CD14-positive monocyte (primary cell): Measurements from ENCODE around the gene B3GNT4. TPM values are rescaled to one million over a fixed set of nuclear protein-coding genes. Genes with fewer than 3 reads are reported as not detected.

Experiments used
- DNase-seq, 3 donors: peaks; one replicate each; pipeline ENCODE4 v3.0.0-alpha.2; 2011 to 2022
- H2AFZ ChIP-seq: 2 replicates; pipeline ENCODE4 v1.6.0; 2012; ENCODE audit warnings: mild to moderate bottlenecking, low read depth, low read length, inconsistent platforms; ENCODE audit not compliant: insufficient read depth, poor library complexity, severe bottlenecking
- H3K27ac ChIP-seq, 2 donors: 1 replicate in 1 of 2; 2 replicates in 1 of 2; pipeline ENCODE4 v1.5.1; 2012 to 2013; ENCODE audit warnings: low read length in 2 of 2, control low read depth in 1 of 2, inconsistent platforms in 1 of 2, low read depth in 1 of 2, mild to moderate bottlenecking in 1 of 2
- H3K27me3 ChIP-seq, 2 donors: one replicate each; pipeline versions ENCODE4 v1.6.0 to v1.6.1; 2011 to 2013; ENCODE audit warnings: low read length in 2 of 2; ENCODE audit not compliant: control insufficient read depth in 2 of 2, insufficient read depth in 2 of 2
- H3K36me3 ChIP-seq, 2 donors: replicated peaks in 1 of 2; 1 replicate in 1 of 2; 2 replicates in 1 of 2; pipeline versions ENCODE4 v1.5.1 to v1.6.1; 2012 to 2013; ENCODE audit warnings: low read length in 2 of 2, control low read depth in 1 of 2, inconsistent platforms in 1 of 2, mild to moderate bottlenecking in 1 of 2; ENCODE audit not compliant: insufficient read depth in 2 of 2, control insufficient read depth in 1 of 2
- H3K4me1 ChIP-seq, 2 donors: 1 replicate in 1 of 2; 2 replicates in 1 of 2; pipeline versions ENCODE4 v1.5.1 to v1.6.1; 2012 to 2013; ENCODE audit warnings: low read length in 2 of 2, control low read depth in 1 of 2, inconsistent platforms in 1 of 2, mild to moderate bottlenecking in 1 of 2, moderate library complexity in 1 of 2; ENCODE audit not compliant: insufficient read depth in 2 of 2, control insufficient read depth in 1 of 2
- H3K4me2 ChIP-seq: replicated peaks from 2 replicates; pipeline ENCODE3; 2012; ENCODE audit warnings: low read length, moderate library complexity, mild to moderate bottlenecking; ENCODE audit not compliant: poor library complexity, severe bottlenecking; ENCODE audit errors: extremely low read depth
- H3K4me3 ChIP-seq, 3 experiments: fragments of 200-600 bp in 1 of 3; sonication (generic) in 1 of 3; replicated peaks in 1 of 3; 1 replicate in 2 of 3; 2 replicates in 1 of 3; pipeline ENCODE4 v1.5.1; 2011 to 2013; ENCODE audit warnings: low read length in 3 of 3, mild to moderate bottlenecking in 3 of 3, control low read depth in 2 of 3, low read depth in 2 of 3, inconsistent platforms in 1 of 3, moderate library complexity in 1 of 3
- H3K79me2 ChIP-seq: 2 replicates; pipeline ENCODE4 v1.6.0; 2012; ENCODE audit warnings: mild to moderate bottlenecking, control low read depth, inconsistent platforms, low read length, moderate library complexity; ENCODE audit not compliant: insufficient read depth
- H3K9ac ChIP-seq: 2 replicates; pipeline ENCODE4 v1.6.0; 2017; ENCODE audit warnings: low read length, mild to moderate bottlenecking; ENCODE audit not compliant: insufficient read depth, poor library complexity, severe bottlenecking
- H3K9me3 ChIP-seq, 2 donors: replicated peaks in 1 of 2; 1 replicate in 1 of 2; 2 replicates in 1 of 2; pipeline versions ENCODE4 v1.5.1 to v1.6.1; 2012 to 2013; ENCODE audit warnings: low read length in 2 of 2, control low read depth in 1 of 2; ENCODE audit not compliant: control insufficient read depth in 1 of 2, insufficient read depth in 1 of 2
- H4K20me1 ChIP-seq: 2 replicates; pipeline ENCODE4 v1.6.0; 2012; ENCODE audit warnings: mild to moderate bottlenecking, low read length, control low read depth, moderate library complexity; ENCODE audit not compliant: insufficient read depth
- H3K27ac Mint-ChIP-seq, 7 donors: one replicate each; pipeline ENCODE4 v1.8.0; 2020; ENCODE audit warnings: mild to moderate bottlenecking in 7 of 7, mixed read lengths in 7 of 7, moderate library complexity in 6 of 7, inconsistent platforms in 2 of 7
- H3K27me3 Mint-ChIP-seq, 3 donors: one replicate each; pipeline ENCODE4 v1.8.0; 2021 to 2022; ENCODE audit warnings: low read depth in 3 of 3, mild to moderate bottlenecking in 3 of 3, mixed read lengths in 3 of 3, moderate library complexity in 3 of 3, inconsistent platforms in 1 of 3
- H3K36me3 Mint-ChIP-seq, 2 donors: one replicate each; pipeline ENCODE4 v1.8.0; 2020; ENCODE audit warnings: mixed read lengths in 2 of 2, inconsistent platforms in 1 of 2, mild to moderate bottlenecking in 1 of 2
- H3K4me1 Mint-ChIP-seq: one replicate; pipeline ENCODE4 v1.8.0; 2020; ENCODE audit warnings: mild to moderate bottlenecking, mixed read lengths
- H3K4me3 Mint-ChIP-seq, 2 donors: one replicate each; pipeline ENCODE4 v1.8.0; 2020; ENCODE audit warnings: mild to moderate bottlenecking in 2 of 2, mixed read lengths in 2 of 2, moderate library complexity in 1 of 2
- H3K9me3 Mint-ChIP-seq, 7 donors: one replicate each; pipeline ENCODE4 v1.8.0; 2020 to 2022; ENCODE audit warnings: mixed read lengths in 7 of 7, mild to moderate bottlenecking in 6 of 7, moderate library complexity in 6 of 7, inconsistent platforms in 2 of 7
- CTCF ChIP-seq: fragments of 200-600 bp; IDR thresholded peaks from one replicate; pipeline ENCODE4 v1.8.0; 2022; ENCODE audit warnings: antibody characterized with exemption, mild to moderate bottlenecking
- WGBS: methylation state at CpG from one replicate; pipeline ENCODE4 v1.1.5; 2013; ENCODE audit warnings: missing lambda C conversion rate; ENCODE audit not compliant: insufficient coverage; 5-methylcytosine and 5-hydroxymethylcytosine counted together
- intact Hi-C, 2 donors: fragments of 100-400 bp; cut with micrococcal nuclease; formaldehyde crosslinking; loops; one replicate each; pipeline versions ENCODE4 v1.15.0 to v1.15.1; 2023
- polyA plus RNA-seq, 3 donors: library from polyadenylated mRNA; depleted of rRNA in 1 of 3; unstranded in 2 of 3; stranded (reverse) in 1 of 3; fragments of 300-500 nt in 2 of 3; fragments of >200 nt in 1 of 3; fragmentation: Illumina TruSeq in 2 of 3; gene quantifications; 1 replicate in 2 of 3; 2 replicates in 1 of 3; pipeline ENCODE4 v1.2.3, GENCODE V29; 2012 to 2021

Gene B3GNT4
- polyA plus RNA-seq, 3 donors = not detected

- Histone ChIP-seq H3K4me3 (peak overlapping the region in 1 of 3 experiments; percentile 53), H3K4me2 (peak overlapping the region; percentile 59), H3K36me3 (no peaks in the 10 kb centered on the region), H2AFZ (peak overlapping the region; percentile 84), H3K9ac (peak overlapping the region; percentile 32), H4K20me1 (no peaks in the 10 kb centered on the region), H3K9me3 (no peaks in the 10 kb centered on the region), H3K79me2 (no peaks in the 10 kb centered on the region), H3K4me1 (peaks cover 18 to 19% of the 10 kb centered on the region in 2 donors), H3K27me3 (peaks cover 0 to 9% of the 10 kb centered on the region in 2 donors), H3K27ac (no peak overlapping the region)
- WGBS = 3% methylated on average over 6 of the region's 18 CpGs
- intact Hi-C loops = no loop called here
- TF ChIP-seq CTCF = no peak
- Mint-ChIP-seq H3K27ac (no peak overlapping the region), H3K4me3 (peak overlapping the region; percentile 59 to 94), H3K9me3 (peaks cover 0 to 3% (median 0%) of the 10 kb centered on the region in 7 donors), H3K4me1 (peaks cover 26% of the 10 kb centered on the region), H3K27me3 (peaks cover 17 to 34% (median 27%) of the 10 kb centered on the region in 3 donors), H3K36me3 (peaks cover 0 to 3% of the 10 kb centered on the region in 2 donors)
- DNase-seq = no peak
These were observed 19.0 kb upstream of the B3GNT4 start for GRCh38 chr12:122184517-122184916.

- Histone ChIP-seq H3K27ac (no peak overlapping the region), H3K27me3 (peaks cover 0 to 9% of the 10 kb centered on the region in 2 donors), H3K4me2 (no peak overlapping the region), H3K4me3 (no peak overlapping the region), H3K79me2 (no peaks in the 10 kb centered on the region), H2AFZ (peak overlapping the region; percentile 84), H4K20me1 (no peaks in the 10 kb centered on the region), H3K4me1 (peaks cover 18 to 19% of the 10 kb centered on the region in 2 donors), H3K9ac (no peak overlapping the region), H3K36me3 (no peaks in the 10 kb centered on the region), H3K9me3 (no peaks in the 10 kb centered on the region)
- DNase-seq = no peak
- Mint-ChIP-seq H3K27ac (peak overlapping the region in 1 of 7 donors; percentile 40), H3K4me3 (peak overlapping the region in 1 of 2 donors; percentile 26), H3K4me1 (peaks cover 24% of the 10 kb centered on the region), H3K36me3 (peaks cover 0 to 3% of the 10 kb centered on the region in 2 donors), H3K27me3 (peaks cover 18 to 32% (median 28%) of the 10 kb centered on the region in 3 donors), H3K9me3 (peaks cover 0 to 3% (median 0%) of the 10 kb centered on the region in 7 donors)
- intact Hi-C loops = no loop called here
- no peak for TF ChIP-seq CTCF
- 90% methylated on average over 2 of the region's 7 CpGs for WGBS
These were observed 18.4 kb upstream of the B3GNT4 start for GRCh38 chr12:122185079-122185478.
